ENCODE measurements around the gene RFC1.

Gene RFC1

DNA sequence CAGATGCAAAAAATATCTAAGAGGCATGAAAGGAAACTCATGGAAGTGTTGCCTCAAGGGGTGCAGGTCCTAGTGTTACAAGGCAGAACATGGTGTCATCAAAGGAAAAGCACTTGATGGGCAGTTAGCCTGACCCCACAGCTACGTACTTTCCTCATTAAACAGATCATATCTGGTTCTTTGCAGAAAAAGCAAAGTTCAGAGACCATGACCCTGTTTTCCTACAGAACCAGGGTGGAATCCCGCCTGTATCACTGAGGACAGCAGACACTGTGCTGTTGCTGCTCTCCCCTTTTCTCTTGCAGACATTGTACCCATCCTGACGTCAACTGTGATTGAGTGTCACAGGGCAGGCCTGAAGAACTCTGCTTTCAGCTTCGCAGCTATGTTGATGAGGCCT, 91.7 kb downstream of the RFC1 start:
- CTCF ChIA-PET, result interaction anchor here (0.7 kb wide), 1 partner anchor 172 kb away, joined by 3 read pairs; no protein-coding TSS in a partner anchor
- Mint-ChIP-seq H3K4me3 (no peak overlapping the region), H3K36me3 (peaks cover 7% of the 10 kb centered on the region), H3K9me3 (no peaks in the 10 kb centered on the region), H3K27me3 (no peaks in the 10 kb centered on the region), H3K27ac (no peak overlapping the region), H3K4me1 (no peaks in the 10 kb centered on the region)
- no peak for DNase-seq

DNA sequence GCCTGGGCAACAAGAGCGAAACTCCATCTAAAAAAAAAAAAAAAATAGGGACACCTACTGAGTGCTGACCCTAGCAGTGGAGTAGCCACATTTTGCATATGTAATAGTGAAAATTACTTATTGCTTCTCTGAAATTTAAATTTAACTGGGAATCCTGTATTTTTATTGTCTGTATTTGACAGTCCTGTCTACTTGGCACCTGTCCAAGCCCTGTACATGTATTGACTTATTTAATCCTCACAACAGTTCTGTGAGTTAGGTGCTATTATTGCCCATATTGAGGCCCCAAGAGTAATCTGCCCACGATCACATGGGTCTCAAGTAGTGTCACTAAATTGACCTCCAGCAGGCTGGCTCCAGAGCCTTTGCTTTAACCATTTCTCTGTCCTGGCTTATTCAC, 102.3 kb downstream of the RFC1 start:
- Mint-ChIP-seq H3K27ac (no peak overlapping the region), H3K4me3 (no peak overlapping the region), H3K9me3 (no peaks in the 10 kb centered on the region), H3K27me3 (no peaks in the 10 kb centered on the region), H3K4me1 (no peaks in the 10 kb centered on the region), H3K36me3 (no peaks in the 10 kb centered on the region)
- DNase-seq, result no peak
- CTCF ChIA-PET, result no interaction called here

DNA sequence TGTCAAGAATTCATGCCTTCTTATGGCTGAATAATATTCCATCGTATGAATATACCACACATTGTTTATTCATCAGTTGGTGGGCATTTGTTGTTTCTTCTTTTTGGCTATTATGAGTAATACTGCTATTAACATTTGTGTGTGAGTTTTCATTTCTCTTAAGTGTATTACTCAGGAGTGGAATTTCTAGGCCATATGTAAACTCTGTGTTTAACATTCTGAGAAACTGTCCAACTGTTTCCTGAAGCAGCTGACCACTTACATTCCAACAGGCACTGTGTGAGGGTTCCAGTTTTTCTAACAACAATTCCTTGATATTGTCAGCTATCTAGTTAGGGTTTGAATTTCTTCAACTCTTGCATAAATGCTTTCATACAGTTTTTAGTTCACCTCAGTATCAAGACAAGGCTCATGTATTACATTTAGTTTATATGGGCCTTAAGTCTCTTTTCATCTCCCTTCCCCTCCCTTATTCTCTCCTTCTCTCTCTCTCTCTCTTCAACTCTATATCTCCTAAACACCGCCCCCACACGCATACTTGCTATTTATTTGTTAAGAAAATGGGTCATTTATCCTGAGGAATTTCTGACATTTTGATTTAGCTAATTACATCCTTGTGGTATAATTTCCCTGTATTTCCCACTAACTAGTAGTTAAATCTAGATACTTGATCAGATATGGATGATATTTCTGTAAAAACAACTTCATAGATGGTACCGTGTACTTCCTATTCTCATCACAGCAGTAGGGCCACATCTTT, 106.4 kb downstream of the RFC1 start:
- H3K4me3 Mint-ChIP-seq, result no peak overlapping the region
- CTCF ChIA-PET, result no interaction called here
- H3K36me3 Mint-ChIP-seq, result no peaks in the 10 kb centered on the region
- DNase-seq, result no peak
- H3K27ac Mint-ChIP-seq, result no peak overlapping the region
- H3K4me1 Mint-ChIP-seq, result no peaks in the 10 kb centered on the region
- no peaks in the 10 kb centered on the region for H3K9me3 Mint-ChIP-seq
- no peaks in the 10 kb centered on the region for H3K27me3 Mint-ChIP-seq

DNA sequence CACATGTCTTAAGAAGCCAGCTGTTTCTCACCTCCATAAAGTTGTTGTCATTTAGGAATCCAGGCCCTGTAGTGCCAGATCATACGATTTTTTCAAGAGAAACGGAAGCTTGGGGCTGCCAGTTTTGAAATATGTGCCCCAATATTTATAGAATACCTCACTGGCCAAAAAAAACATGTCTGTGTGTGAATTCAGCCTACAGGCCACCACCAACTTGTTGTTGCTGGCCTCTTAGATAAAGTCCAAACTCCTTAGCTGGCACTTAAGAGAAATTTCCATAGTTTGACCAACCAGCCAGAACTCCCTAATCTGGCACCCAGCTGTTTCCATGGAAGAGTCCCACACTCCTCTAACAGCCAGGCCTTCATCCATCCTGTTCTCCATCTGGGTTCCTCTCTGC, 109.7 kb downstream of the RFC1 start:
- peaks cover 2% of the 10 kb centered on the region for H3K36me3 Mint-ChIP-seq
- CTCF ChIA-PET, result no interaction called here

DNA sequence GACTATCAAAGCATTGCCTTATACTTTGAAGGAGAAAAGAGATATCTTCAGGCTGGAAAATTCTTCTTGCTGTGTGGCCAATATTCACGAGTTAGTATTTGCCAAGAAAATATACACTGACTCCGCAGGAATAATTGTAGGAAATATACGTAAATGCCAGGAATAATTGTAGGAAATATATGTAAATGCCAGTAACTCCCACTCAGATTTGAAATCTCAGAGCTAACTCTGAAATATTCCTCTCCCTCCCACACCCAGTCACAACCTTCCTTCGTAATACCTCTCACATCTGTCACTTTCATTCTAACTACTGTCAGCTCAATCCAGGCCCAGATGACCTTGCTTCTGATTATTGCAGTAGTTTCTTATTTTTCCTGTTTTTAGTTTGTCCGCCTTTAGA, 110.3 kb downstream of the RFC1 start:
- Mint-ChIP-seq H3K27me3 (no peaks in the 10 kb centered on the region), H3K4me1 (no peaks in the 10 kb centered on the region), H3K36me3 (peaks cover 2% of the 10 kb centered on the region), H3K9me3 (no peaks in the 10 kb centered on the region), H3K4me3 (no peak overlapping the region), H3K27ac (no peak overlapping the region)
- CTCF ChIA-PET, result no interaction called here
- DNase-seq, result no peak

More for the DNA sequence above, 109.7 kb downstream of the RFC1 start:
- no peaks in the 10 kb centered on the region for H3K9me3 Mint-ChIP-seq
- H3K4me1 Mint-ChIP-seq, result no peaks in the 10 kb centered on the region
- H3K27ac Mint-ChIP-seq, result no peak overlapping the region
- H3K4me3 Mint-ChIP-seq, result no peak overlapping the region
- H3K27me3 Mint-ChIP-seq, result no peaks in the 10 kb centered on the region
- no peak for DNase-seq

DNA sequence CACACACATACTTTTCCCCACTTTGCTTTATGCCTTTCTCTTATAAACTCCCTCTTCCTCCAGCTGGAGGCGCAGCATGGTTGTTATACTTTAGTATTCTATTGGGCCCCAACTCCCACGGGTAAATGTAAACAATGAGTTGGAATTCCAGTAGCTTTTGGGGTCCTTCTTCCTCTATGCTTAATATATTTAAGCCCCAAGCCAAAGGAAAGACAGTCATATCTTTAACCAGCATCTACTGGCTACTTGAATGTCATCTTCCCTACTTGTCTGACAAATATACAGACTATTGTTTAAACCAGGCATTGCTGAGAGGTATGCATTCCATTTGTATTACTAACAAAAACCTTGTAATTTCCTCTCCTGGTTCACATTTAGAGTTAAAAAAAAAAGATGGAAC, 110.9 kb downstream of the RFC1 start:
- DNase-seq, result no peak
- H3K9me3 Mint-ChIP-seq, result no peaks in the 10 kb centered on the region
- H3K4me1 Mint-ChIP-seq, result no peaks in the 10 kb centered on the region
- no peaks in the 10 kb centered on the region for H3K27me3 Mint-ChIP-seq
- no peak overlapping the region for H3K4me3 Mint-ChIP-seq
- no peak overlapping the region for H3K27ac Mint-ChIP-seq
- H3K36me3 Mint-ChIP-seq, result peaks cover 2% of the 10 kb centered on the region
- CTCF ChIA-PET, result no interaction called here

DNA sequence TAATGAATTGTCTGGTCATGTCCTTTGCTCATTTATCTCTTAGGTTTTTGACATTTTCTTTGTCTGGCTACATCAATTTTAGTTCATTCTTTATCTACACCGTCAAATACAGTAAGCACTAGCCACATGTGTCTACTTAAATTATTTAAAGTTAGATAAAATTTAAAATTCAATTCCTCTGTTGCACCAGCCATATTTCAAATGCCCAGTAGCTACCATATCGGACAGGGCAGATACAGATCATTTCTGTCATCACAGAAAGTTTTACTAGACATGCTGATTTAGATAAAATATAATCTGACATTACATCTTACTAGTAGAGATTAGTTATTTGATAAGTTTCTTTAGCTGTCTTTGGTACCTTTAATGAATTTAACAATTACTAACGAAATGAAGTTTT, 122.7 kb downstream of the RFC1 start:
- CTCF ChIA-PET, result no interaction called here
- peaks cover 3% of the 10 kb centered on the region for H3K36me3 Mint-ChIP-seq
- H3K9me3 Mint-ChIP-seq, result no peaks in the 10 kb centered on the region

More for the DNA sequence above, 122.7 kb downstream of the RFC1 start:
- no peak for DNase-seq
- Mint-ChIP-seq H3K4me3 (no peak overlapping the region), H3K27ac (no peak overlapping the region), H3K27me3 (no peaks in the 10 kb centered on the region), H3K4me1 (peaks cover 2% of the 10 kb centered on the region)
